SK-N-SH (cell line): ENCODE results near the gene C9. TPM values are rescaled to one million over a fixed set of nuclear protein-coding genes. Genes with fewer than 3 reads are reported as not detected.

Source experiments
- CTCF ChIA-PET: fragments of 300-600, 350-600 bp; formaldehyde crosslinking; extraction: SDS; loops from one replicate; lab custom pipeline; 2021; lab: Yijun Ruan, JAX
- POLR2A ChIA-PET: fragments of 350-600 bp; sonication (Branson Sonifier 250); formaldehyde crosslinking; extraction: SDS; loops from one replicate; lab custom pipeline; 2020; ENCODE audit warnings: antibody characterized with exemption, inconsistent platforms; lab: Yijun Ruan, JAX
- DNase-seq: peaks from one replicate; pipeline ENCODE4 v3.0.0; 2012
- H2AFZ ChIP-seq: fragments of 200-600 bp; sonication (generic); 2 replicates; pipeline ENCODE4 v1.8.1; 2016; ENCODE audit warnings: antibody characterized with exemption, mild to moderate bottlenecking, low read depth
- H3F3A ChIP-seq: fragments of 200-600 bp; sonication (generic); replicated peaks from 2 replicates; pipeline ENCODE3; 2016; ENCODE audit warnings: antibody characterized with exemption, mild to moderate bottlenecking; ENCODE audit not compliant: insufficient read depth
- H3K27ac ChIP-seq, 2 experiments: fragments of 200-500 bp in 1 of 2; fragments of 200-600 bp in 1 of 2; sonication (Bioruptor generic) in 1 of 2; sonication (generic), shearing (Covaris generic) in 1 of 2; 2 replicates each; pipeline versions ENCODE4 v1.5.1 to v1.6.1; 2014 to 2016; ENCODE audit warnings: low read depth in 2 of 2, inconsistent platforms in 1 of 2, low read length in 1 of 2, mild to moderate bottlenecking in 1 of 2, mixed read lengths in 1 of 2
- H3K27me3 ChIP-seq: fragments of 200-600 bp; sonication (generic), shearing (Covaris generic); 2 replicates; pipeline ENCODE4 v1.6.1; 2016; ENCODE audit warnings: mixed run types; ENCODE audit not compliant: insufficient read depth
- H3K36me3 ChIP-seq, 2 experiments: fragments of 200-500 bp in 1 of 2; fragments of 200-600 bp in 1 of 2; sonication (Bioruptor generic) in 1 of 2; sonication (generic) in 1 of 2; replicated peaks in 1 of 2; 2 replicates each; pipeline versions ENCODE3 to v1.5.1; 2014 to 2016; ENCODE audit warnings: low read length in 1 of 2, mild to moderate bottlenecking in 1 of 2; ENCODE audit not compliant: insufficient read depth in 2 of 2, control insufficient read depth in 1 of 2
- H3K4me1 ChIP-seq, 2 experiments: fragments of 200-500 bp in 1 of 2; fragments of 200-600 bp in 1 of 2; sonication (Bioruptor generic) in 1 of 2; sonication (generic), shearing (Covaris generic) in 1 of 2; 2 replicates each; pipeline versions ENCODE4 v1.5.1 to v1.6.1; 2014 to 2016; ENCODE audit warnings: low read depth in 1 of 2, low read length in 1 of 2, mixed run types in 1 of 2; ENCODE audit not compliant: insufficient read depth in 2 of 2, control insufficient read depth in 1 of 2
- H3K4me2 ChIP-seq: fragments of 200-600 bp; sonication (generic), shearing (Covaris generic); 2 replicates; pipeline ENCODE4 v1.6.1; 2017; ENCODE audit warnings: mixed run types
- H3K4me3 ChIP-seq, 2 experiments: fragments of 200-500 bp in 1 of 2; fragments of 200-600 bp in 1 of 2; sonication (Bioruptor generic) in 1 of 2; sonication (generic), shearing (Covaris generic) in 1 of 2; 2 replicates each; pipeline versions ENCODE4 v1.5.1 to v1.8.1; 2014 to 2016; ENCODE audit warnings: low read depth in 2 of 2, inconsistent platforms in 1 of 2, low read length in 1 of 2, mild to moderate bottlenecking in 1 of 2, mixed read lengths in 1 of 2, moderate library complexity in 1 of 2
- H3K79me2 ChIP-seq: fragments of 200-600 bp; sonication (generic); 2 replicates; pipeline ENCODE4 v1.8.1; 2017; ENCODE audit warnings: mild to moderate bottlenecking; ENCODE audit not compliant: insufficient read depth
- H3K9ac ChIP-seq: fragments of 200-600 bp; sonication (generic); 2 replicates; pipeline ENCODE4 v1.6.1; 2017; ENCODE audit warnings: mixed run types
- H3K9me2 ChIP-seq: fragments of 200-600 bp; sonication (generic); 2 replicates; pipeline ENCODE4 v1.6.1; 2017; ENCODE audit warnings: mixed run types
- H3K9me3 ChIP-seq: fragments of 200-600 bp; sonication (generic); 2 replicates; pipeline ENCODE4 v1.6.1; 2017; ENCODE audit warnings: mixed run types, mild to moderate bottlenecking, moderate library complexity
- H4K20me1 ChIP-seq: fragments of 200-600 bp; sonication (generic); 2 replicates; pipeline ENCODE4 v1.6.1; 2017; ENCODE audit warnings: mild to moderate bottlenecking, mixed run types; ENCODE audit not compliant: insufficient read depth
- CHD2 ChIP-seq: fragments of 150-350 bp; IDR thresholded peaks from 2 replicates; pipeline ENCODE4 v1.6.1; 2018; ENCODE audit warnings: low read length; ENCODE audit not compliant: partially characterized antibody
- EZH2phosphoT487 ChIP-seq: fragments of 200-600 bp; sonication (generic); IDR thresholded peaks from 2 replicates; pipeline ENCODE4 v1.6.1; 2017; ENCODE audit warnings: low read depth, mixed run types, mild to moderate bottlenecking, antibody characterized with exemption, moderate library complexity, borderline replicate concordance
- FOXJ3 ChIP-seq: sonication (generic); formaldehyde crosslinking; IDR thresholded peaks from 2 replicates; pipeline ENCODE4 v1.5.1; 2020; ENCODE audit warnings: mild to moderate bottlenecking, missing genetic modification reagents
- FOXM1 ChIP-seq: IDR thresholded peaks from 2 replicates; pipeline ENCODE4 v1.4.0; 2012; ENCODE audit warnings: low read depth, mild to moderate bottlenecking
- GABPA ChIP-seq: IDR thresholded peaks from 2 replicates; pipeline ENCODE4 v1.4.0; 2012; ENCODE audit warnings: low read depth, mild to moderate bottlenecking
- GATA2 ChIP-seq: sonication (generic); formaldehyde crosslinking; IDR thresholded peaks from 2 replicates; pipeline ENCODE4 v1.5.0; 2020; ENCODE audit warnings: mild to moderate bottlenecking, missing genetic modification reagents
- JUND ChIP-seq: IDR thresholded peaks from 2 replicates; pipeline ENCODE4 v1.4.0; 2012
- POLR2AphosphoS5 ChIP-seq: IDR thresholded peaks from 2 replicates; pipeline ENCODE4 v1.6.1; 2012; ENCODE audit warnings: low read depth, low read length
- RAD21 ChIP-seq: IDR thresholded peaks from 2 replicates; pipeline ENCODE4 v1.6.1; 2012; ENCODE audit warnings: mild to moderate bottlenecking, low read length
- SIN3A ChIP-seq: IDR thresholded peaks from 2 replicates; pipeline ENCODE4 v1.6.1; 2012; ENCODE audit warnings: low read depth, mild to moderate bottlenecking, low read length, moderate library complexity, borderline replicate concordance
- TAF1 ChIP-seq: IDR thresholded peaks from 2 replicates; pipeline ENCODE4 v1.6.1; 2012; ENCODE audit warnings: low read depth, mild to moderate bottlenecking, low read length, moderate library complexity, borderline replicate concordance
- TCF12 ChIP-seq: IDR thresholded peaks from 2 replicates; pipeline ENCODE4 v1.4.0; 2012
- TEAD4 ChIP-seq: IDR thresholded peaks from 2 replicates; pipeline ENCODE4 v1.4.0; 2012; ENCODE audit warnings: mild to moderate bottlenecking, borderline replicate concordance; ENCODE audit not compliant: insufficient read depth
- WGBS: methylation state at CpG from one replicate; pipeline ENCODE4 v1.1.6; 2017; ENCODE audit warnings: low lambda C conversion rate; 5-methylcytosine and 5-hydroxymethylcytosine counted together
- polyA plus RNA-seq, 3 experiments: library from polyadenylated mRNA; depleted of rRNA; stranded (reverse); fragments of >200 nt; gene quantifications; 2 replicates each; pipeline ENCODE4 v1.2.3, GENCODE V29; 2012
- TF ChIP-seq, protein P1 (sequence below): fragments of 150-350 bp; IDR thresholded peaks from 2 replicates; pipeline ENCODE4 v1.6.1; 2016; ENCODE audit warnings: mild to moderate bottlenecking, low read depth, low read length
- TF ChIP-seq, protein P2 (sequence below): fragments of 150-350 bp; IDR thresholded peaks from 2 replicates; pipeline ENCODE4 v1.6.1; 2017; ENCODE audit warnings: antibody characterized with exemption, low read length, low read depth, borderline replicate concordance
- TF ChIP-seq, protein P3 (sequence below): IDR thresholded peaks from 2 replicates; pipeline ENCODE4 v1.6.1; 2012; ENCODE audit warnings: mild to moderate bottlenecking, low read depth, low read length, moderate library complexity

C9 gene
- polyA plus RNA-seq, 1 of the 3 experiments (the other 2 are of a cell fraction), result not detected

DNA sequence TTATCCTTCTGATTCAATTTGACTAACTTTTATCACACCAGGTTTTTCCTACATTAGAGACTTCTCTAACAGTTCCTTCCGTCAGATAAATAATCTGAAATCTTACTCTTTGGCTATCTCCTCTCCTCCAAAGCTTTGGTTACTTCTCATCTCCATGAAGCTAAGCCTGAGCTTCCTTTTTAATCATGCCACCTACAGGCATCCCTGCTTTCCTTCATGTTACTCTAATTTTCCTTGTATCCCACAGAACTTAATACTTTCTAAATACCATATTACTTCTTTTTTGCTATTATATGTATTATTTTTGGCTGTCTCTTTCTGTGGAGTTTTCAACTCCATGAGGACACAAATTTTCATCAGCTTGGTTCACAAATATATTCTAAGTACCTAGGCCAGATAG is 49.7 kb downstream of the C9 start:
- H3K4me2 ChIP-seq, result no peak overlapping the region
- no peaks in the 10 kb centered on the region for H3K9me2 ChIP-seq
- no peak overlapping the region for H3K4me3 ChIP-seq
- ChIA-PET POLR2A (no interaction called here), CTCF (no interaction called here)
- H3F3A ChIP-seq, result no peaks in the 10 kb centered on the region
- DNase-seq, result no peak
- H3K79me2 ChIP-seq, result no peaks in the 10 kb centered on the region
- no peaks in the 10 kb centered on the region for H3K4me1 ChIP-seq
- no peak for TF ChIP-seq EZH2phosphoT487
- TF ChIP-seq GATA2 (CRISPR knock-in tag), result no peak
- no peak for TF ChIP-seq GABPA
- TF ChIP-seq, protein P1, sequence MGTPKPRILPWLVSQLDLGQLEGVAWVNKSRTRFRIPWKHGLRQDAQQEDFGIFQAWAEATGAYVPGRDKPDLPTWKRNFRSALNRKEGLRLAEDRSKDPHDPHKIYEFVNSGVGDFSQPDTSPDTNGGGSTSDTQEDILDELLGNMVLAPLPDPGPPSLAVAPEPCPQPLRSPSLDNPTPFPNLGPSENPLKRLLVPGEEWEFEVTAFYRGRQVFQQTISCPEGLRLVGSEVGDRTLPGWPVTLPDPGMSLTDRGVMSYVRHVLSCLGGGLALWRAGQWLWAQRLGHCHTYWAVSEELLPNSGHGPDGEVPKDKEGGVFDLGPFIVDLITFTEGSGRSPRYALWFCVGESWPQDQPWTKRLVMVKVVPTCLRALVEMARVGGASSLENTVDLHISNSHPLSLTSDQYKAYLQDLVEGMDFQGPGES, result no peak
- H2AFZ ChIP-seq, result no peak overlapping the region
- H3K9ac ChIP-seq, result no peak overlapping the region
- no peak overlapping the region for H3K27ac ChIP-seq
- WGBS, result 5% methylated on average over 1 of the region's 1 CpG
- H3K36me3 ChIP-seq, result no peaks in the 10 kb centered on the region
- no peaks in the 10 kb centered on the region for H4K20me1 ChIP-seq
- peaks cover 12% of the 10 kb centered on the region; the same call in 1 of the 2 replicates for H3K27me3 ChIP-seq
- no peaks in the 10 kb centered on the region for H3K9me3 ChIP-seq

- H2AFZ ChIP-seq, result no peak overlapping the region
- H3K4me2 ChIP-seq, result no peak overlapping the region
- H3F3A ChIP-seq, result no peaks in the 10 kb centered on the region
- no peak for TF ChIP-seq FOXJ3 (CRISPR knock-in tag)
- no peak for TF ChIP-seq JUND
- no peak for TF ChIP-seq TAF1
- TF ChIP-seq, all 33 proteins: peak for 0
- Histone ChIP-seq H4K20me1 (no peaks in the 10 kb centered on the region), H3K27ac (no peak overlapping the region), H3K27me3 (peaks cover 29% of the 10 kb centered on the region; the same call in 1 of the 2 replicates), H3K79me2 (no peaks in the 10 kb centered on the region), H3K9ac (no peak overlapping the region), H3K36me3 (no peaks in the 10 kb centered on the region), H3K4me3 (no peak overlapping the region), H3K4me1 (no peaks in the 10 kb centered on the region), H3K9me2 (no peaks in the 10 kb centered on the region), H3K9me3 (no peaks in the 10 kb centered on the region)
- ChIA-PET CTCF (no interaction called here), POLR2A (no interaction called here)
- 26% methylated on average over 1 of the region's 1 CpG for WGBS
- no peak for DNase-seq
Observed at GRCh38 chr5:39309534-39309933, 54.8 kb downstream of the C9 start.

DNA sequence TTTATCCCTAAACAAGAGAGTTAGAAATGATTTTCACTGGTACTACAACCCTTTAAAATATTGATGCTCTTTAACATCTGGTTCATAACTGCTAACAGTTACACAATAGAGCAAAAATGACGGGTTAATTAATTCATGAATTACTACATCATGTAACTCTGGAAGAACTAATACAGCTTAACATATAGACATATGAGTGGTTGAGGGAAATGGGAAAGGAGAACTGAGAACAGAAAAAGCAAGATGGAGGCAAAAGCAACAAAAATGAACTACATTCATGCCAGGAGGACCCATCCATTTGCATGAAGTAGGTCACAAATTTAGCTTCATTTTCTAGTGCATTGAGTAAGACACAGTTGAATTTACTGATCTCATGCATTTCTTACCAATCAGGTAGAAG is 61.8 kb downstream of the C9 start:
- WGBS, result 18% methylated on average over 1 of the region's 1 CpG
- CTCF ChIA-PET, result no interaction called here
- POLR2A ChIA-PET, result no interaction called here
- no peak for TF ChIP-seq TCF12
- no peak for TF ChIP-seq TEAD4
- TF ChIP-seq POLR2AphosphoS5, result no peak
- no peak for TF ChIP-seq FOXM1
- no peak for TF ChIP-seq EZH2phosphoT487
- TF ChIP-seq RAD21, result no peak
- no peak for TF ChIP-seq CHD2
- TF ChIP-seq, protein P2, sequence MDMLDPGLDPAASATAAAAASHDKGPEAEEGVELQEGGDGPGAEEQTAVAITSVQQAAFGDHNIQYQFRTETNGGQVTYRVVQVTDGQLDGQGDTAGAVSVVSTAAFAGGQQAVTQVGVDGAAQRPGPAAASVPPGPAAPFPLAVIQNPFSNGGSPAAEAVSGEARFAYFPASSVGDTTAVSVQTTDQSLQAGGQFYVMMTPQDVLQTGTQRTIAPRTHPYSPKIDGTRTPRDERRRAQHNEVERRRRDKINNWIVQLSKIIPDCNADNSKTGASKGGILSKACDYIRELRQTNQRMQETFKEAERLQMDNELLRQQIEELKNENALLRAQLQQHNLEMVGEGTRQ, result no peak
- TF ChIP-seq, protein P3, sequence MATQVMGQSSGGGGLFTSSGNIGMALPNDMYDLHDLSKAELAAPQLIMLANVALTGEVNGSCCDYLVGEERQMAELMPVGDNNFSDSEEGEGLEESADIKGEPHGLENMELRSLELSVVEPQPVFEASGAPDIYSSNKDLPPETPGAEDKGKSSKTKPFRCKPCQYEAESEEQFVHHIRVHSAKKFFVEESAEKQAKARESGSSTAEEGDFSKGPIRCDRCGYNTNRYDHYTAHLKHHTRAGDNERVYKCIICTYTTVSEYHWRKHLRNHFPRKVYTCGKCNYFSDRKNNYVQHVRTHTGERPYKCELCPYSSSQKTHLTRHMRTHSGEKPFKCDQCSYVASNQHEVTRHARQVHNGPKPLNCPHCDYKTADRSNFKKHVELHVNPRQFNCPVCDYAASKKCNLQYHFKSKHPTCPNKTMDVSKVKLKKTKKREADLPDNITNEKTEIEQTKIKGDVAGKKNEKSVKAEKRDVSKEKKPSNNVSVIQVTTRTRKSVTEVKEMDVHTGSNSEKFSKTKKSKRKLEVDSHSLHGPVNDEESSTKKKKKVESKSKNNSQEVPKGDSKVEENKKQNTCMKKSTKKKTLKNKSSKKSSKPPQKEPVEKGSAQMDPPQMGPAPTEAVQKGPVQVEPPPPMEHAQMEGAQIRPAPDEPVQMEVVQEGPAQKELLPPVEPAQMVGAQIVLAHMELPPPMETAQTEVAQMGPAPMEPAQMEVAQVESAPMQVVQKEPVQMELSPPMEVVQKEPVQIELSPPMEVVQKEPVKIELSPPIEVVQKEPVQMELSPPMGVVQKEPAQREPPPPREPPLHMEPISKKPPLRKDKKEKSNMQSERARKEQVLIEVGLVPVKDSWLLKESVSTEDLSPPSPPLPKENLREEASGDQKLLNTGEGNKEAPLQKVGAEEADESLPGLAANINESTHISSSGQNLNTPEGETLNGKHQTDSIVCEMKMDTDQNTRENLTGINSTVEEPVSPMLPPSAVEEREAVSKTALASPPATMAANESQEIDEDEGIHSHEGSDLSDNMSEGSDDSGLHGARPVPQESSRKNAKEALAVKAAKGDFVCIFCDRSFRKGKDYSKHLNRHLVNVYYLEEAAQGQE, result no peak
- TF ChIP-seq FOXJ3 (CRISPR knock-in tag), result no peak
- no peak for TF ChIP-seq SIN3A

More for the DNA sequence above, 61.8 kb downstream of the C9 start:
- Histone ChIP-seq H3F3A (no peaks in the 10 kb centered on the region), H3K79me2 (no peaks in the 10 kb centered on the region), H3K4me2 (no peak overlapping the region), H3K27me3 (peaks cover 17% of the 10 kb centered on the region; the same call in 1 of the 2 replicates), H3K9me2 (no peaks in the 10 kb centered on the region), H3K4me3 (no peak overlapping the region), H3K9me3 (0 out of 2 replicates have a peak, but pooled peaks cover 12% of the 10 kb centered on the region), H3K36me3 (no peaks in the 10 kb centered on the region), H3K9ac (no peak overlapping the region), H3K4me1 (no peaks in the 10 kb centered on the region), H4K20me1 (no peaks in the 10 kb centered on the region), H2AFZ (no peak overlapping the region), H3K27ac (no peak overlapping the region)
- DNase-seq, result no peak
